Common myeloid progenitor, CD34-positive (primary cell): ENCODE data around the gene GALNT11.

Experiments
- CTCF ChIA-PET: fragments of 350-600 bp; sonication (Branson Sonifier 250); formaldehyde crosslinking; loops from one replicate; lab custom pipeline; 2021; ENCODE audit warnings: antibody characterized with exemption; lab: Charles Lee
- POLR2A ChIA-PET: fragments of 350-600 bp; sonication (Branson Sonifier 250); formaldehyde crosslinking; loops from one replicate; lab custom pipeline; 2021; ENCODE audit warnings: antibody characterized with exemption; lab: Charles Lee
- DNase-seq, 3 donors: peaks; one replicate each; pipeline versions ENCODE4 v3.0.0 to v3.0.0-alpha.2; 2013
- H3K27ac ChIP-seq, 2 experiments: 1 replicate in 1 of 2; 2 replicates in 1 of 2; pipeline ENCODE4 v1.7.0; 2013; ENCODE audit warnings: inconsistent platforms in 2 of 2, low read length in 2 of 2, mild to moderate bottlenecking in 2 of 2, low read depth in 1 of 2, moderate library complexity in 1 of 2; ENCODE audit not compliant: severe bottlenecking in 2 of 2, insufficient read depth in 1 of 2, poor library complexity in 1 of 2
- H3K27me3 ChIP-seq, 5 experiments: replicated peaks in 2 of 5; 1 replicate in 3 of 5; 2 replicates in 2 of 5; pipeline versions ENCODE4 v1.6.1 to v1.7.0; 2013; ENCODE audit warnings: low read length in 4 of 5, mild to moderate bottlenecking in 2 of 5, moderate library complexity in 2 of 5, inconsistent platforms in 1 of 5; ENCODE audit not compliant: insufficient read depth in 5 of 5, control insufficient read depth in 4 of 5
- H3K36me3 ChIP-seq, 4 experiments: 1 replicate in 2 of 4; 2 replicates in 2 of 4; pipeline versions ENCODE4 v1.6.1 to v1.7.0; 2013; ENCODE audit warnings: low read length in 3 of 4, control low read depth in 1 of 4, mild to moderate bottlenecking in 1 of 4; ENCODE audit not compliant: control insufficient read depth in 4 of 4, insufficient read depth in 4 of 4
- H3K4me1 ChIP-seq, 4 experiments: 1 replicate in 3 of 4; 2 replicates in 1 of 4; pipeline versions ENCODE4 v1.6.1 to v1.7.1; 2013; ENCODE audit warnings: low read length in 3 of 4, mild to moderate bottlenecking in 3 of 4, control low read depth in 1 of 4, inconsistent platforms in 1 of 4, moderate library complexity in 1 of 4; ENCODE audit not compliant: control insufficient read depth in 4 of 4, insufficient read depth in 4 of 4; ENCODE audit errors: control extremely low read depth in 1 of 4
- H3K4me3 ChIP-seq, 7 experiments: 1 replicate in 4 of 7; 2 replicates in 3 of 7; pipeline versions ENCODE4 v1.5.1 to v1.7.0; 2013; ENCODE audit warnings: mild to moderate bottlenecking in 7 of 7, low read length in 6 of 7, moderate library complexity in 6 of 7, inconsistent platforms in 2 of 7, low read depth in 2 of 7, control low read depth in 1 of 7; ENCODE audit not compliant: insufficient read depth in 4 of 7, control insufficient read depth in 1 of 7; ENCODE audit errors: extremely low read depth in 1 of 7
- H3K9me3 ChIP-seq, 5 experiments: 1 replicate in 4 of 5; 2 replicates in 1 of 5; pipeline versions ENCODE4 v1.6.1 to v1.7.1; 2013; ENCODE audit warnings: low read length in 4 of 5, mild to moderate bottlenecking in 2 of 5, inconsistent platforms in 1 of 5, low read depth in 1 of 5, moderate library complexity in 1 of 5; ENCODE audit not compliant: control insufficient read depth in 4 of 5, insufficient read depth in 2 of 5; ENCODE audit errors: control extremely low read depth in 1 of 5
- WGBS: methylation state at CpG from one replicate; pipeline ENCODE4 v1.1.5; 2013; ENCODE audit not compliant: insufficient coverage; 5-methylcytosine and 5-hydroxymethylcytosine counted together

GALNT11 gene

GRCh38 chr7:151992375-151992774 is 33.1 kb upstream of the GALNT11 start:
- DNase-seq: peak; percentile 66 to 76 (median 72)
- CTCF ChIA-PET: no interaction called here
- 8% methylated on average over 9 of the region's 12 CpGs for WGBS

GRCh38 chr7:151993977-151994676 is 31.3 kb upstream of the GALNT11 start:
- Histone ChIP-seq H3K4me3 (no peak overlapping the region), H3K9me3 (no peaks in the 10 kb centered on the region), H3K36me3 (no peaks in the 10 kb centered on the region), H3K27ac (no peak overlapping the region), H3K27me3 (no peaks in the 10 kb centered on the region), H3K4me1 (peaks cover 0 to 5% (median 1%) of the 10 kb centered on the region in 4 experiments)
- CTCF ChIA-PET: interaction anchor here (0.7 kb wide), 1 partner anchor 212 kb away, joined by 3 read pairs; no protein-coding TSS in a partner anchor
- DNase-seq: peak in 1 of 3 donors; percentile 9
- whole genome bisulfite sequencing: 88% methylated on average over 13 of the region's 14 CpGs
- POLR2A ChIA-PET: no interaction called here

More at GRCh38 chr7:151992375-151992774, 33.1 kb upstream of the GALNT11 start:
- Histone ChIP-seq H3K27me3 (no peaks in the 10 kb centered on the region), H3K27ac (no peak overlapping the region), H3K4me3 (peak overlapping the region in 2 of 7 experiments; percentile 4 to 11), H3K36me3 (no peaks in the 10 kb centered on the region), H3K9me3 (no peaks in the 10 kb centered on the region), H3K4me1 (peaks cover 0 to 5% (median 1%) of the 10 kb centered on the region in 4 experiments)
- POLR2A ChIA-PET: no interaction called here

- Histone ChIP-seq H3K27ac (no peak overlapping the region), H3K36me3 (no peaks in the 10 kb centered on the region), H3K27me3 (no peaks in the 10 kb centered on the region), H3K4me3 (no peak overlapping the region), H3K9me3 (peaks cover 0 to 2% (median 0%) of the 10 kb centered on the region in 5 experiments), H3K4me1 (no peaks in the 10 kb centered on the region)
- ChIA-PET POLR2A (no interaction called here), CTCF (no interaction called here)
- DNase-seq: no peak
- WGBS: 87% methylated on average over 3 of the region's 6 CpGs
These were observed 25.9 kb upstream of the GALNT11 start for GRCh38 chr7:151999424-152000090.

GRCh38 chr7:152000191-152000590 is 25.3 kb upstream of the GALNT11 start:
- no peak overlapping the region for H3K4me3 ChIP-seq
- H3K4me1 ChIP-seq: no peaks in the 10 kb centered on the region
- H3K27ac ChIP-seq: no peak overlapping the region
- ChIA-PET POLR2A (no interaction called here), CTCF (no interaction called here)
- no peaks in the 10 kb centered on the region for H3K36me3 ChIP-seq
- whole genome bisulfite sequencing: 100% methylated on average over 1 of the region's 1 CpG
- H3K9me3 ChIP-seq: peaks cover 0 to 2% (median 0%) of the 10 kb centered on the region in 5 experiments
- no peak for DNase-seq
- H3K27me3 ChIP-seq: no peaks in the 10 kb centered on the region

- WGBS: 92% methylated on average over 5 of the region's 6 CpGs
- Histone ChIP-seq H3K4me1 (no peaks in the 10 kb centered on the region), H3K9me3 (no peaks in the 10 kb centered on the region), H3K27ac (no peak overlapping the region), H3K27me3 (peaks cover 0 to 2% (median 0%) of the 10 kb centered on the region in 5 experiments), H3K4me3 (no peak overlapping the region), H3K36me3 (no peaks in the 10 kb centered on the region)
- CTCF ChIA-PET: no interaction called here
- DNase-seq: no peak
- POLR2A ChIA-PET: no interaction called here
These were observed 19.1 kb upstream of the GALNT11 start for GRCh38 chr7:152006336-152006735.

- H3K4me1 ChIP-seq: no peaks in the 10 kb centered on the region
- 80% methylated on average over 1 of the region's 3 CpGs for WGBS
- CTCF ChIA-PET: no interaction called here
- H3K36me3 ChIP-seq: no peaks in the 10 kb centered on the region
- DNase-seq: no peak
- POLR2A ChIA-PET: no interaction called here
- H3K27ac ChIP-seq: no peak overlapping the region
- peaks cover 0 to 2% (median 0%) of the 10 kb centered on the region in 5 experiments for H3K27me3 ChIP-seq
- no peak overlapping the region for H3K4me3 ChIP-seq
- H3K9me3 ChIP-seq: no peaks in the 10 kb centered on the region
These were observed 13.6 kb upstream of the GALNT11 start for GRCh38 chr7:152011860-152012259.

GRCh38 chr7:152013230-152013629 is 12.2 kb upstream of the GALNT11 start:
- Histone ChIP-seq H3K27ac (no peak overlapping the region), H3K27me3 (peaks cover 0 to 2% (median 0%) of the 10 kb centered on the region in 5 experiments), H3K9me3 (no peaks in the 10 kb centered on the region), H3K36me3 (no peaks in the 10 kb centered on the region), H3K4me3 (no peak overlapping the region), H3K4me1 (no peaks in the 10 kb centered on the region)
- 100% methylated on average over 2 of the region's 3 CpGs for WGBS
- ChIA-PET CTCF (no interaction called here), POLR2A (interaction anchor here (0.7 to 1.0 kb wide), 2 partner anchors 12 to 507 kb away, joined by 3 read pairs; partner anchors contain the start of gene GALNT11)
- no peak for DNase-seq
